H9 (cell line): ENCODE measurements around the gene LCE3A. TPM values are rescaled to one million over a fixed set of nuclear protein-coding genes. Genes with fewer than 3 reads are reported as not detected.
"Not testable (repeated sequence)": the region's sequence is repeated elsewhere in the genome, so short reads cannot be mapped to it uniquely, and the experiment has no call there.

Experiments used
- DNase-seq: peaks from one replicate; pipeline ENCODE4 v3.0.0-alpha.2; 2017
- H2AFZ ChIP-seq: one replicate; pipeline ENCODE4 v1.6.1; 2013; ENCODE audit warnings: mild to moderate bottlenecking, low read length, control low read depth, moderate library complexity
- H2AK5ac ChIP-seq: 2 replicates; pipeline ENCODE4 v1.6.1; 2013; ENCODE audit warnings: low read length, control low read depth, mixed read lengths; ENCODE audit not compliant: insufficient read length
- H2BK120ac ChIP-seq: one replicate; pipeline ENCODE4 v1.6.1; 2013; ENCODE audit warnings: low read depth, mild to moderate bottlenecking, low read length, control low read depth, inconsistent platforms; ENCODE audit not compliant: poor library complexity, severe bottlenecking
- H2BK12ac ChIP-seq: 2 replicates; pipeline ENCODE4 v1.6.1; 2013; ENCODE audit warnings: low read length, control low read depth, mixed read lengths, low read depth; ENCODE audit not compliant: insufficient read length
- H2BK15ac ChIP-seq: 2 replicates; pipeline ENCODE4 v1.6.1; 2013; ENCODE audit warnings: low read depth, low read length, control low read depth
- H2BK20ac ChIP-seq: one replicate; pipeline ENCODE4 v1.6.1; 2013; ENCODE audit warnings: low read depth, mild to moderate bottlenecking, low read length, control low read depth, inconsistent platforms; ENCODE audit not compliant: poor library complexity, severe bottlenecking
- H2BK5ac ChIP-seq: 2 replicates; pipeline ENCODE4 v1.6.1; 2013; ENCODE audit warnings: low read length, control low read depth, mixed read lengths; ENCODE audit not compliant: insufficient read length
- H3K14ac ChIP-seq: 2 replicates; pipeline ENCODE4 v1.6.1; 2013; ENCODE audit warnings: low read length, control low read depth; ENCODE audit not compliant: insufficient read depth
- H3K18ac ChIP-seq: 2 replicates; pipeline ENCODE4 v1.6.1; 2013; ENCODE audit warnings: low read depth, mild to moderate bottlenecking, mixed read lengths, low read length, control low read depth; ENCODE audit not compliant: insufficient read length
- H3K23ac ChIP-seq: 2 replicates; pipeline ENCODE4 v1.6.1; 2013; ENCODE audit warnings: low read length, control low read depth, mixed read lengths, low read depth; ENCODE audit not compliant: insufficient read length
- H3K23me2 ChIP-seq: 2 replicates; pipeline ENCODE4 v1.6.1; 2013; ENCODE audit warnings: low read depth, mild to moderate bottlenecking, mixed read lengths, low read length, control low read depth; ENCODE audit not compliant: insufficient read length, poor library complexity, severe bottlenecking
- H3K27ac ChIP-seq: 2 replicates; pipeline ENCODE4 v1.5.1; 2013; ENCODE audit warnings: low read length, control low read depth, mixed read lengths, low read depth; ENCODE audit not compliant: insufficient read length
- H3K27me3 ChIP-seq: 2 replicates; pipeline ENCODE4 v1.6.1; 2013; ENCODE audit warnings: low read length, control low read depth, inconsistent platforms; ENCODE audit not compliant: insufficient read depth
- H3K4ac ChIP-seq: 2 replicates; pipeline ENCODE4 v1.6.1; 2013; ENCODE audit warnings: low read depth, mild to moderate bottlenecking, control low read depth, inconsistent platforms, low read length, moderate library complexity
- H3K4me1 ChIP-seq: 2 replicates; pipeline ENCODE4 v1.6.1; 2013; ENCODE audit warnings: low read length, control low read depth, inconsistent platforms; ENCODE audit not compliant: insufficient read depth
- H3K4me2 ChIP-seq: 2 replicates; pipeline ENCODE4 v1.6.1; 2013; ENCODE audit warnings: low read length, control low read depth, mixed read lengths; ENCODE audit not compliant: insufficient read length, insufficient read depth
- H3K56ac ChIP-seq: 2 replicates; pipeline ENCODE4 v1.6.1; 2013; ENCODE audit warnings: low read depth, mild to moderate bottlenecking, mixed read lengths, low read length, control low read depth; ENCODE audit not compliant: insufficient read length
- H3K79me1 ChIP-seq: 2 replicates; pipeline ENCODE4 v1.6.1; 2013; ENCODE audit warnings: low read depth, mild to moderate bottlenecking, moderate library complexity, low read length, control low read depth, inconsistent platforms; ENCODE audit not compliant: insufficient read depth, poor library complexity, severe bottlenecking
- H3K79me2 ChIP-seq: 2 replicates; pipeline ENCODE4 v1.6.1; 2013; ENCODE audit warnings: low read length, control low read depth, inconsistent platforms; ENCODE audit not compliant: insufficient read depth
- H3K9ac ChIP-seq: 2 replicates; pipeline ENCODE4 v1.6.1; 2013; ENCODE audit warnings: low read length, control low read depth, mixed read lengths; ENCODE audit not compliant: insufficient read length; ENCODE audit errors: extremely low read depth
- H3K9me3 ChIP-seq: one replicate; pipeline ENCODE4 v1.6.1; 2013; ENCODE audit warnings: low read depth, low read length, inconsistent platforms; ENCODE audit not compliant: control insufficient read depth
- H3T11ph ChIP-seq: one replicate; pipeline ENCODE4 v1.6.1; 2013; ENCODE audit warnings: mild to moderate bottlenecking, low read length, control low read depth, inconsistent platforms
- H4K20me1 ChIP-seq: one replicate; pipeline ENCODE4 v1.6.1; 2013; ENCODE audit not compliant: control insufficient read depth, insufficient read length, insufficient read depth
- H4K5ac ChIP-seq: 2 replicates; pipeline ENCODE4 v1.6.1; 2013; ENCODE audit warnings: low read depth, mild to moderate bottlenecking, mixed read lengths, low read length, control low read depth; ENCODE audit not compliant: insufficient read length
- H4K8ac ChIP-seq: replicated peaks from 2 replicates; pipeline ENCODE4 v1.6.1; 2013; ENCODE audit warnings: low read length, control low read depth, mixed read lengths, low read depth; ENCODE audit not compliant: insufficient read length
- H4K91ac ChIP-seq: 2 replicates; pipeline ENCODE4 v1.6.1; 2013; ENCODE audit warnings: low read depth, mild to moderate bottlenecking, moderate library complexity, mixed read lengths, low read length, control low read depth; ENCODE audit not compliant: insufficient read length
- H3K27ac Mint-ChIP-seq, 3 experiments: 2 replicates in 2 of 3; 3 replicates in 1 of 3; pipeline ENCODE4 v1.8.0; 2020 to 2021; ENCODE audit warnings: mixed read lengths in 3 of 3, mild to moderate bottlenecking in 1 of 3, moderate library complexity in 1 of 3
- H3K27me3 Mint-ChIP-seq: 2 replicates; pipeline ENCODE4 v1.8.0; 2021; ENCODE audit warnings: low read depth, mild to moderate bottlenecking, moderate library complexity, mixed read lengths
- H3K36me3 Mint-ChIP-seq, 3 experiments: 2 replicates in 2 of 3; 3 replicates in 1 of 3; pipeline ENCODE4 v1.8.0; 2020 to 2021; ENCODE audit warnings: low read depth in 3 of 3, mixed read lengths in 3 of 3; ENCODE audit not compliant: insufficient read depth in 1 of 3
- H3K4me1 Mint-ChIP-seq, 2 experiments: 2 replicates each; pipeline ENCODE4 v1.8.0; 2020; ENCODE audit warnings: mixed read lengths in 2 of 2
- H3K4me3 Mint-ChIP-seq, 2 experiments: 2 replicates in 1 of 2; 3 replicates in 1 of 2; pipeline ENCODE4 v1.8.0; 2020 to 2021; ENCODE audit warnings: mild to moderate bottlenecking in 2 of 2, mixed read lengths in 2 of 2, moderate library complexity in 1 of 2
- H3K9me3 Mint-ChIP-seq, 2 experiments: 2 replicates in 1 of 2; 3 replicates in 1 of 2; pipeline ENCODE4 v1.8.0; 2020; ENCODE audit warnings: mild to moderate bottlenecking in 2 of 2, mixed read lengths in 2 of 2, moderate library complexity in 1 of 2
- CTCF ChIP-seq: fragments of 200-600 bp; sonication (generic); conservative IDR thresholded peaks from 3 replicates; pipeline ENCODE4 v1.8.0; 2021; ENCODE audit warnings: antibody characterized with exemption, mild to moderate bottlenecking
- WGBS: extraction: QIAGEN DNeasy Blood & Tissue Kit; methylation state at CpG from one replicate; pipeline ENCODE4 v1.1.7; 2013; ENCODE audit warnings: missing lambda C conversion rate, low lambda C conversion rate, mixed read lengths; ENCODE audit not compliant: insufficient read length; ENCODE audit errors: extremely low coverage; 5-methylcytosine and 5-hydroxymethylcytosine counted together
- total RNA-seq: library from RNA; stranded (reverse); gene quantifications from 2 replicates; pipeline ENCODE4 v1.2.1, GENCODE V29; 2021

Gene LCE3A
- total RNA-seq, 1 experiment from 2014 or later = not detected

- Mint-ChIP-seq H3K27me3 (peaks cover 3% of the 10 kb centered on the region), H3K9me3 (peaks cover 85 to 91% of the 10 kb centered on the region in 2 experiments)
- peaks cover 72% of the 10 kb centered on the region for H3K9me3 ChIP-seq
These were observed 42.5 kb downstream of the LCE3A start, which contains the start of gene LCE3D for GRCh38 chr1:152580433-152580832. TSS of gene LCE3D (minus strand) at chr1:152580516. CDS start at chr1:152579936, 580 bp downstream.

GRCh38 chr1:152579526-152579925 is 43.4 kb downstream of the LCE3A start:
- H3K9me3 ChIP-seq = peaks cover 79% of the 10 kb centered on the region
- H3K36me3 Mint-ChIP-seq = peaks cover 0 to 22% (median 4%) of the 10 kb centered on the region in 3 experiments; a peak in 6 of 7 replicates
- DNase-seq, H4K5ac ChIP-seq, H3K18ac ChIP-seq, H3K27ac ChIP-seq, H3K4me2 ChIP-seq, H2AK5ac ChIP-seq, H3K27me3 Mint-ChIP-seq, H3K79me1 ChIP-seq, H3K27me3 ChIP-seq, H3K23ac ChIP-seq, H4K8ac ChIP-seq, H3K4me1 ChIP-seq, H2BK15ac ChIP-seq, H2BK20ac ChIP-seq, H3K4me1 Mint-ChIP-seq, H4K20me1 ChIP-seq, H3K4me3 Mint-ChIP-seq, H2BK12ac ChIP-seq, H3K79me2 ChIP-seq, H3K4ac ChIP-seq, H4K91ac ChIP-seq, H3K56ac ChIP-seq, H2AFZ ChIP-seq, H3T11ph ChIP-seq, H3K27ac Mint-ChIP-seq, H3K23me2 ChIP-seq, H2BK5ac ChIP-seq, H3K14ac ChIP-seq, H3K9ac ChIP-seq, H2BK120ac ChIP-seq: not testable (repeated sequence)
- WGBS = no CpG with 5 or more reads among the region's 9 CpGs
- H3K9me3 Mint-ChIP-seq = peaks cover 89 to 95% of the 10 kb centered on the region in 2 experiments

More at GRCh38 chr1:152580433-152580832, 42.5 kb downstream of the LCE3A start, which contains the start of gene LCE3D:
- Histone ChIP-seq H2BK20ac (no peak within 1 kb of the TSS), H3K9ac (no peak within 1 kb of the TSS), H3K4me1 (no peaks in the 10 kb centered on the region), H3K79me1 (no peaks in the 10 kb centered on the region), H3K56ac (no peak within 1 kb of the TSS), H2BK120ac (no peak within 1 kb of the TSS), H4K8ac (no peak within 1 kb of the TSS), H2AFZ (no peak within 1 kb of the TSS), H3K23ac (no peak within 1 kb of the TSS), H3K27ac (no peak within 1 kb of the TSS), H2AK5ac (no peak within 1 kb of the TSS), H3K79me2 (no peaks in the 10 kb centered on the region), H3K23me2 (no peaks in the 10 kb centered on the region), H3K4me2 (no peak within 1 kb of the TSS), H3K27me3 (no peaks in the 10 kb centered on the region), H4K20me1 (no peaks in the 10 kb centered on the region), H3K14ac (no peak within 1 kb of the TSS), H3K18ac (no peak within 1 kb of the TSS), H2BK12ac (no peak within 1 kb of the TSS), H2BK15ac (no peak within 1 kb of the TSS), H4K91ac (no peak within 1 kb of the TSS), H2BK5ac (no peak within 1 kb of the TSS), H3T11ph (no peak within 1 kb of the TSS), H3K4ac (no peak within 1 kb of the TSS), H4K5ac (no peak within 1 kb of the TSS)
- no peaks in the 10 kb centered on the region for H3K4me1 Mint-ChIP-seq
- H3K36me3 Mint-ChIP-seq = peaks cover 0 to 22% (median 4%) of the 10 kb centered on the region in 3 experiments; a peak in 6 of 7 replicates
- no CpG with 5 or more reads among the region's 4 CpGs for WGBS
- no peak within 1 kb of the TSS for H3K27ac Mint-ChIP-seq
- no peak for TF ChIP-seq CTCF
- no peak within 1 kb of the TSS for H3K4me3 Mint-ChIP-seq
- DNase-seq = no peak
